HepG2 (cell line): ENCODE results near the gene GH2. TPM values are rescaled to one million over a fixed set of nuclear protein-coding genes. Genes with fewer than 3 reads are reported as not detected.
"Not testable (repeated sequence)": the region's sequence is repeated elsewhere in the genome, so short reads cannot be mapped to it uniquely, and the experiment has no call there.

Experiments used
- ATAC-seq: fragments of 200-7000 bp; cut with Tn5 transposase; 3 replicates; pipeline ENCODE4 v1.9.1; 2020; ENCODE audit warnings: mild to moderate bottlenecking, moderate library complexity
- BruUV-seq: library from RNA; stranded (reverse); fragments of 400-500 nt; replicated peaks from 2 replicates; lab custom pipeline; 2021; lab: Mats Ljungman, UMichigan
- CTCF ChIA-PET: fragments of 300-600 bp; formaldehyde crosslinking; extraction: SDS; loops from one replicate; lab custom pipeline; 2021; ENCODE audit warnings: low total read pairs, inconsistent platforms, low intra/inter-chr PET ratio; lab: Yijun Ruan, JAX
- POLR2A ChIA-PET: fragments of 350-600 bp; sonication (Branson Sonifier 250); formaldehyde crosslinking; loops from one replicate; lab custom pipeline; 2020; ENCODE audit warnings: antibody characterized with exemption, inconsistent platforms; lab: Yijun Ruan, JAX
- DNase-seq: peaks from one replicate; pipeline ENCODE4 v3.0.0-alpha.2; 2015; ENCODE audit warnings: low spot score
- FAIRE-seq: peaks from 3 replicates; lab custom pipeline; 2011; peaks lifted over from hg19 to GRCh38; lab: Jason Lieb, UNC
- H2AFZ ChIP-seq: one replicate; pipeline ENCODE4 v1.6.1; 2011; ENCODE audit warnings: low read length, inconsistent platforms
- H3K27ac ChIP-seq: fragments of 300-600 bp; 3 replicates; pipeline ENCODE4 v1.8.0; 2011; ENCODE audit warnings: mixed run types, mild to moderate bottlenecking, mixed read lengths, low read length, inconsistent platforms; ENCODE audit not compliant: insufficient read depth; ENCODE audit errors: extremely low read length
- H3K27me3 ChIP-seq, 2 experiments: fragments of 200-600 bp in 1 of 2; 2 replicates in 1 of 2; 3 replicates in 1 of 2; pipeline versions ENCODE4 v1.6.0 to v1.8.0; 2011; ENCODE audit warnings: low read length in 2 of 2, mild to moderate bottlenecking in 2 of 2, moderate library complexity in 2 of 2, inconsistent platforms in 1 of 2; ENCODE audit not compliant: insufficient read depth in 2 of 2, control insufficient read depth in 1 of 2
- H3K36me3 ChIP-seq, 2 experiments: fragments of 200-600 bp in 1 of 2; replicated peaks in 1 of 2; 2 replicates in 1 of 2; 3 replicates in 1 of 2; pipeline versions ENCODE4 v1.5.1 to v1.8.0; 2011; ENCODE audit warnings: low read length in 2 of 2, inconsistent platforms in 1 of 2; ENCODE audit not compliant: insufficient read depth in 2 of 2, control insufficient read depth in 1 of 2
- H3K4me1 ChIP-seq: 2 replicates; pipeline ENCODE4 v1.5.1; 2012; ENCODE audit warnings: low read length, inconsistent platforms; ENCODE audit not compliant: insufficient read depth
- H3K4me2 ChIP-seq: 2 replicates; pipeline ENCODE4 v1.6.0; 2011; ENCODE audit warnings: low read depth, low read length, inconsistent platforms
- H3K4me3 ChIP-seq, 3 experiments: fragments of 200-600 bp in 1 of 3; sonication (generic), shearing (Covaris generic) in 1 of 3; replicated peaks in 1 of 3; 2 replicates each; pipeline ENCODE4 v1.5.1; 2011 to 2016; ENCODE audit warnings: low read length in 3 of 3, inconsistent platforms in 2 of 3, low read depth in 2 of 3, mild to moderate bottlenecking in 2 of 3, control low read depth in 1 of 3, mixed read lengths in 1 of 3; ENCODE audit not compliant: insufficient read depth in 1 of 3
- H3K79me2 ChIP-seq: one replicate; pipeline ENCODE4 v1.6.1; 2011; ENCODE audit warnings: low read length, inconsistent platforms; ENCODE audit not compliant: insufficient read depth
- H3K9ac ChIP-seq: 2 replicates; pipeline ENCODE4 v1.6.0; 2011; ENCODE audit warnings: mild to moderate bottlenecking, low read depth, low read length, inconsistent platforms; ENCODE audit not compliant: insufficient read depth
- H3K9me3 ChIP-seq: 2 replicates; pipeline ENCODE4 v1.5.1; 2012; ENCODE audit warnings: mild to moderate bottlenecking, low read length
- H4K20me1 ChIP-seq: 2 replicates; pipeline ENCODE4 v1.6.0; 2011; ENCODE audit warnings: inconsistent platforms, mild to moderate bottlenecking, low read length, moderate library complexity; ENCODE audit not compliant: insufficient read depth
- WGBS: methylation state at CpG from one replicate; pipeline ENCODE4 v1.1.6; 2017; ENCODE audit warnings: low lambda C conversion rate; 5-methylcytosine and 5-hydroxymethylcytosine counted together
- in situ Hi-C: cut with HindIII; loops from 2 replicates; pipeline ENCODE4 v1.10.0; 2017; ENCODE audit warnings: low pct_unique_long_range_greater_than_20kb; ENCODE audit not compliant: extremely low pct_ligation_motif_present
- intact Hi-C: fragments of 100-400 bp; cut with micrococcal nuclease; formaldehyde crosslinking; loops from one replicate; pipeline ENCODE4 v1.10.0; 2022; ENCODE audit not compliant: unreplicated experiment
- polyA plus RNA-seq, 8 experiments: library from polyadenylated mRNA; depleted of rRNA in 3 of 8; stranded (reverse) in 7 of 8; unstranded in 1 of 8; fragments of >200 nt; fragmentation: Illumina TruSeq in 4 of 8; extraction: Trizol in 4 of 8; gene quantifications; 2 replicates each; pipeline versions ENCODE4 v1.2.1 to v1.2.3, GENCODE V29; 2011 to 2016; ENCODE audit warnings: low read depth in 4 of 8, missing spikeins in 1 of 8, mixed read lengths in 1 of 8; ENCODE audit not compliant: insufficient read depth in 1 of 8
- total RNA-seq, 5 experiments: library from RNA; depleted of rRNA; stranded (reverse); fragments of >200 nt; fragmentation: Illumina TruSeq; extraction: Trizol; gene quantifications; 2 replicates each; pipeline ENCODE4 v1.2.3, GENCODE V29; 2016; ENCODE audit warnings: low read depth in 1 of 5

The GH2 gene
- total and polyA plus RNA-seq, 2 of the 13 experiments (the other 11 are each of a cell fraction or from before 2014, with no cell fraction given): not detected

- FAIRE-seq, H3K4me2 ChIP-seq, H3K4me3 ChIP-seq, CTCF ChIA-PET, H3K79me2 ChIP-seq, DNase-seq, intact Hi-C loops, BruUV-seq, H3K4me1 ChIP-seq, H4K20me1 ChIP-seq, POLR2A ChIA-PET, H3K27ac ChIP-seq, H2AFZ ChIP-seq, H3K9ac ChIP-seq, H3K9me3 ChIP-seq, H3K36me3 ChIP-seq, in situ Hi-C loops, H3K27me3 ChIP-seq: not testable (repeated sequence)
- 43% methylated on average over 9 of the region's 14 CpGs for WGBS
- peak; percentile 76 for ATAC-seq
Measured at GRCh38 chr17:63896524-63897354, 15.0 kb upstream of the GH2 start, which contains the start of gene CSH1. CSH1 (minus strand) TSS chr17:63896574; CDS start chr17:63896511, 63 bp downstream.

- H3K79me2 ChIP-seq, FAIRE-seq, intact Hi-C loops, H3K9me3 ChIP-seq, ATAC-seq, H3K9ac ChIP-seq, H3K4me3 ChIP-seq, H3K4me1 ChIP-seq, in situ Hi-C loops, H3K27ac ChIP-seq, H3K4me2 ChIP-seq, H3K36me3 ChIP-seq, POLR2A ChIA-PET, H4K20me1 ChIP-seq, H3K27me3 ChIP-seq, BruUV-seq, H2AFZ ChIP-seq, DNase-seq, CTCF ChIA-PET: not testable (repeated sequence)
- 56% methylated on average over 3 of the region's 10 CpGs for WGBS
Measured at GRCh38 chr17:63894821-63895220, 13.1 kb upstream of the GH2 start.

- BruUV-seq, ATAC-seq, H3K27me3 ChIP-seq, POLR2A ChIA-PET, FAIRE-seq, H3K36me3 ChIP-seq, H3K9me3 ChIP-seq, H3K9ac ChIP-seq, H2AFZ ChIP-seq, H3K27ac ChIP-seq, H3K79me2 ChIP-seq, CTCF ChIA-PET, H3K4me3 ChIP-seq, H3K4me2 ChIP-seq, intact Hi-C loops, H4K20me1 ChIP-seq, H3K4me1 ChIP-seq, in situ Hi-C loops, DNase-seq: not testable (repeated sequence)
- 1% methylated on average over 3 of the region's 3 CpGs for WGBS
Measured at GRCh38 chr17:63894021-63894420, 12.3 kb upstream of the GH2 start.
